Cerebellar nuclear complex (tissue), 1 donor: ENCODE data around the gene ATAD3A.
"Not testable (repeated sequence)": the region's sequence is repeated elsewhere in the genome, so short reads cannot be mapped to it uniquely, and the experiment has no call there.

Experiments
- DNase-seq, 2 experiments: peaks; one replicate each; lab custom pipeline; 2025; lab: John Stamatoyannopoulos, UW

ATAD3A gene

DNA sequence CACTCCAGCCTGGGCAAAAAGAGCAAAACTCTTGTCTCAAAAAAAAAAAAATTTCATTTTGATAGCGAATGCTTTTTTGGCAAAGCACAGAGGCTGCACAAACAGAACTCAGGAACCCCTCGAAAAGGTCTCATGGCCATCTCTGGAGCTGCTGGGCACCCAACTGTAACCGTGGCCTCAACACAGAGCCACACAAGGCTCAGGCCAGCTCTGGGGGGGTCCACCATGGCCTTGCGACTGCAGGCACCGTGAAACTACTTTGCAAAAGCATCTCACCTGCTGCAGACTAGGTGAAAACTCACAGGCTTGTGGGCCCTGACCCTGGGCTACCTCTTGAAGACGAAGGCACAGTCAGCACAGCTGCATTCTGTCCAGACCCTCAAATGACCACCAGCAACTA, 44.5 kb downstream of the ATAD3A start:
- no peak for DNase-seq

- not testable (repeated sequence) for DNase-seq
Observed at GRCh38 chr1:1556961-1557360, 45.0 kb downstream of the ATAD3A start.

- not testable (repeated sequence) for DNase-seq
Observed at GRCh38 chr1:1557688-1558087, 45.7 kb downstream of the ATAD3A start.

- DNase-seq: no peak
Observed at GRCh38 chr1:1558591-1558990, 46.6 kb downstream of the ATAD3A start.

- DNase-seq: no peak
Observed at GRCh38 chr1:1559066-1559465, 47.1 kb downstream of the ATAD3A start.

DNA sequence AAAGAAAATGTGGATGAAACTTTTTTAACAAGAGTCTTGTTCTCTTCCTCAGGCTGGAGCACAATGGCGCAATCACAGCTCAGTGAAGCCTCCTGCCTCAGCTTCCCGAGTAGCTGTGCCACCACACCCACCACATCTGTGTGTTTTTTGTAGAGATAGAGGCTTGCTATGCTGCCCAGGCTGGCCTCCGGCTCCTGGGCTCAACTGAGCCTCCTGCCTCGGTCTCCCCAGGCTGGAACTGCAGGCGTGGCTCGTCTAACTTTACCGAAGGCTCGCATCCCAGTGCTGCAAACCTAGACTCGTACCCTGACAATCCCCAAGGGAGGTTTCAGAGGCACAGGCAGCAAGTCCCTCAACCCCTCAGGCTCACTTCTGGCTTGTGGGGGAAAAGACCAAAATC, 48.2 kb downstream of the ATAD3A start:
- no peak for DNase-seq

- DNase-seq: no peak
Observed at GRCh38 chr1:1561801-1562470, 50.0 kb downstream of the ATAD3A start.

- no peak for DNase-seq
Observed at GRCh38 chr1:1562556-1563195, 50.7 kb downstream of the ATAD3A start.

DNA sequence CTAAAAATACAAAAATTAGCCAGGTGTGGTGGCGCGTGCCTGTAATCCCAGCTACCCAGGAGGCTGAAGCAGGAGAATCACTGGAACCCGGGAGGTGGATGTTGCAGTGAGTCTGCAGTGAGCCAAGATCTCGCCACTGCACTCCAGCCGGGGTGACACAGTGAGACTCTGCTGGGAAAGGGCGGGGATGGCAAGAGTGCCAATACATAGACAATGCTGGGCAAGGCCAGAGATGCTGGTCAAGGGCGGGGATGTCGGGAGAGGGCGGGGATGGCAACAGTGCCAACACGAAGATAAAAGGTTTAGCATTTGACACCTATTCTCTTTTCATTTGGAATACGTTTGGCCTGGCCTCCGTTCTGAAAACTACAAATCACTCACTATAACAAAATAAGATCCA, 51.7 kb downstream of the ATAD3A start:
- DNase-seq: no peak

DNA sequence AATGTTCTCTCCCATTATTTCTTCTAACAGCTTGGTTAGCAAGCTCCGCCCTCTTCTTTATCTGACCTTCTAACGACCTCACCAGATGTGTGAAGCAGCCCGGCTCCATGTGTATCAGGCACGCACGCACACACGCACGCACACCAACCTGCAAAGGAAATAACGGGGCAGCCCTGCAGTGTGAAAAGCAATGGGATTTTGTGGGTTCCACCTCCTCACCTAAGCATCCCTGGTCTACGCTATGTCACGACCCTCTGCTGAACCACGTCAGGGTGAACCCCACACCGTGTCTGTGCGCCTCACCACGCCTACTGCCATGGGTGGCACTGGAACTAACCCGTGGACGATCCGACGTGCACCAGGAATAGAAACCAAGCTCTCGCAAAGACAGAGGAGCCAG, 52.3 kb downstream of the ATAD3A start:
- no peak for DNase-seq

- DNase-seq: no peak
Observed at GRCh38 chr1:1565340-1565739, 53.4 kb downstream of the ATAD3A start.

DNA sequence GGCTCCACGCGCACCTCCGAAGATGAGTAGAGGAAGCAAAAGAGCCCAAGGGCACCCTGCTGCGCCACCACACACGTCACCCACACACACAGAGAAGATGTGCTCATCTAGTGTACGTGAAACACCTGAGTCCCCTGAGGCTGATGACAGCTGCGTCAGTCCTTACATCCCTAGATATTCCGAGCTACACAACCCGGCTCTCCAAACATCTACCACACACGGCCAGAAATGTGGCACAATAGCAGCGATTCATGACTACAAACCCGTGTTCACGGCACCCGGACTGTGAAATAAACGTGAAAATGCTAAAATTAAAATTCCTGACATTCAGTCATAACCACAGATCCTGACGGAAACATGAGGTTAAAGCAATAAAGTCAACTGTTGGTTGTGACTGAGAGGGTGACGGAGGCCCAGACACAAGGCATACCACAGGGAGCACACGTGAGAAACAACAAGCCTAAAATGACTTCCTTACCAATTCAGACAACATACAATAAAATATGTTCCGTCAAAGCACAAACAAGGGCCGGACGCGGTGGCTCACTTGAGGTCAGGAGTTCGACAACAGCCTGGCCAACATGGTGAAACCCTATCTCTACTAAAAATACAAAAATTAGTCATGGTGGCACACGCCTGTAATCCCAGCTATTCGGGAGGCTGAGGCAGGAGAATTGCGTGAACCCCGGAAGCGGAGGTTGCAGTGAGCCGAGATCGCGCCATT, 55.4 kb downstream of the ATAD3A start:
- DNase-seq: no peak

DNA sequence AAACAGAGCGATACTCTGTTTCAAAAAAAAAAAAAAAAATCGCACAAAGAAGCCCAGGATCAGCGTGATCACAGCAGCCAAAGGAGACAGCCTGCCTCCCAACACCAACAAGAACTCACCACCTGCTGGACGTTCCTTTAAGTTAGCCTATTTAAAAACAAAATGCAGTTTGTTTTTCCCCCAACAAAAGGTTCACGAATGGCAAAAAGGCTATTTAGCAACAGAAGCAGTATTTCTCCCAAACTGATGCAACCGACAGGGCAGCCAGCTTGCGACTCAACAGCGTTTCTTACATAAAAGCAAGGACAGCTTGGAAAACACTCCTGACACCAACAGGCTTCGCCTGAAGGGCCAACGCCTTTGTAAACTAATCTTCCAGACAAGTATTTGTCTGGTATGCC, 55.9 kb downstream of the ATAD3A start:
- DNase-seq: no peak

GRCh38 chr1:1569341-1569740, 57.4 kb downstream of the ATAD3A start:
- no peak for DNase-seq

DNA sequence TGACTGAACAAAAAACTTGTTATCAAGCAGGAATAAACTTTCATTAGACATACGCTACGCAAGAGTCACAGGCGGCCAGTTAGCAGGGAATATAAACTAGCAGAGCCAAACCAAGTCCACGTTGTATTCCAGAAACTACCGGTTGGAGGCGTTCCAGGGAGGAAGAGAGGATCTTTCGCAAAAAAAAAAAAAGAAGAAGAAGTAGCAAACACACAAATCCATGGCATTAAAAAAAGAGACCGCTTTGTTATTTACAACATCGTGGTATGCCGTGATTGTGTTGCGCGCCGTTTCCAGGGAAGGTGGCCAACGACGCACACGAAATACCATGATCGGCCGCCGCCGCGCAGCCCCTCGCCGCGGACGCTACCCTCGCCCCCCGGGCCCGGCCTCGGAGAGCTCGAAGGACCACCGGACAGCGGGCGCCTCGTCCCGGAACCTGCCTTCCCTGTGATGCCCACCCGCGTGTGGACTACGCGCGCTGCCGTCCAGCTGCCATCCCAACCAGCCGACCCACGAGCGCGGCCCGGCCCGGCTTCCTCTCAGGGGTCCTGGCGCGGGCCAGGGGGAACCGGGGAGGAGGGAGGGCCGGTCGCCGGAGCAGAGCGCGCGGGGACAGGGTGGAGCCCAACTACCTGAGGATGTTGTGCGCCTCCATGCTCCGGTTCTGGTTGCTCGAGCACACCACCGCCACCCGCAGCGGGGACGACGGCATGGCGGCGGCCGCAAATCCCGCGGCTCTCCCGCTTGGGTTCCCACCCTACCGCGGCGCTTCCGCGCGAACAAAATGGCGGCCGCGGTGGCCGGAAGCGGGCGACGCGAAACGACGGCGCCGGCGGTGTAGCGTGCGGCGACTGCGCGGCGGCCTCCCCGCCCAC, 62.1 kb downstream of the ATAD3A start:
- DNase-seq: no peak

GRCh38 chr1:1574721-1575537, 63.0 kb downstream of the ATAD3A start, which contains the start of gene SSU72:
TSS of gene SSU72 (minus strand) at chr1:1574863. CDS start at chr1:1574557, 306 bp downstream.
- peak in 1 of 2 experiments; percentile 44 for DNase-seq

GRCh38 chr1:1577367-1578011, 65.5 kb downstream of the ATAD3A start:
- DNase-seq: no peak

DNA sequence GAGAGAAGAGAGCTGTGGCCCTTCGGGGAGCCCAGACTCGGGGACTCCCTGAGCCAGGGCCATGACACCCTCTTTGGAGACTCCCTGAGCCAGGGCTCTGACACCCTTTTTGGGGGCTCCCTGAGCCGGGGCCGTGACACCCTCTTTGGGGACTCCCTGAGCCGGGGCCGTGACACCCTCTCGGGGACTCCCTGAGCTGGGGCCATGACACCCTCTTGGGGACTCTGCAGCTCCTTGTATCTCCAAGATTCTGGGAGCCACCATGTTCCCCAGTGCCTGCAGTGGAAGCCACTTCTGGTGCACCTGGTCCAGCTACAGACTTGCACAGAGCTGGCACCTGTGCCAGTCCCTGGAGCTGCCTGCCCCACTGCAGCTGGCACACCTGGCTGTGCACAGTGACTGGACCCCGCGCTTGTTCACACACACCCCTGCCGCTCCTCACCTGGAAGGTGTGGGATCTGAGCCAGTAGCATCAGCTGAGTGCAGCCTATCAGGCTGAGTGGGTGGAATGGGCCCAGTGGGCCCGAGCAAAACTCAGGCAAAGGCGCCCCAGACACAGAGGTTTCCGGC, 66.5 kb downstream of the ATAD3A start:
- DNase-seq: no peak

DNA sequence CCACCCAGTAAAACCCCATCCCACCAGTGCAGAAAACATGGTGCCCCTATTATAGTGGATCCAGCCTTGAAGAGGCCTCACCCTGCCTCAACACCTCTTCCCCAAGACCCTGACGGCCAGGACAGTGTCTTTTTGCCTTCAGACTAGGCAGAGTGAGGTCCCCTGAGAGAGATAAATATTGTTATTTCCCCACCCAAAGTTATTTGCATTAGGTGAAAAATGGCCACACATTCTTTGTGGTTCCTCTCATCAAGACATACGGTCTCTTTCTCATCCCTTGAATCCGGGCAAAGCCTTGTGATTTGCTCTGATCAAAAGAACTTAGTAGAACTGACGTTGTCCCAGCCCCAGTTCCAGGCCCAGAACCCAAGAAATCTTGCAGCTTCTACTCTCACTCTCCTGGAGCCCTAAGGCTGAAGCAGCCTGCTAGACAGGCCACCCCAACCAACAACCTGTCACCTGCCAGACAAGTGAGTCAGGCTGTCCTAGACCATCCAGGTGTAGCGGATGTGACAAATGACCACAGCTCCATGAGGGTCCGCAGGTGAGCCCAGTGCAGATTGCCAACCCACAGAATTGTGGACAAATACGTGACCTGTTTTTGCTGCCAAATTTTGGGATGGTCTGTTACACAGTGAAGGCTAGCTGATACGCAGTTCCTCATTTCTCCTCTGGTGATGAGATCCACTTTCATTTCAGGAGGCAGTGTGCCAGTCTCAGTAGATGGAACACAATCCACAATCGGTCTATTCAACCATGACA, 70.8 kb downstream of the ATAD3A start:
- no peak for DNase-seq
